RWPE1 (cell line): ENCODE measurements around the gene DNLZ.
"Not testable (repeated sequence)": the region's sequence is repeated elsewhere in the genome, so short reads cannot be mapped to it uniquely, and the experiment has no call there.

Experiments used
- CTCF ChIA-PET: fragments of 350-600 bp; sonication (Branson Sonifier 250); formaldehyde crosslinking; extraction: SDS; loops from one replicate; lab custom pipeline; 2021; lab: Yijun Ruan, JAX
- POLR2A ChIA-PET: fragments of 400-600 bp; formaldehyde crosslinking; extraction: SDS; loops from one replicate; lab custom pipeline; 2020; ENCODE audit warnings: antibody characterized with exemption; ENCODE audit not compliant: low non-redundant PET; lab: Yijun Ruan, JAX
- DNase-seq: peaks from one replicate; pipeline ENCODE4 v3.0.0; 2012; ENCODE audit warnings: low spot score
- H3K27ac ChIP-seq: fragments of 450-650 bp; 2 replicates; pipeline ENCODE4 v1.5.1; 2017
- TF ChIP-seq, protein P1 (sequence below): fragments of 450-650 bp; conservative IDR thresholded peaks from 2 replicates; pipeline ENCODE4 v1.5.1; 2017; ENCODE audit warnings: low read depth, mild to moderate bottlenecking

Gene DNLZ

DNA sequence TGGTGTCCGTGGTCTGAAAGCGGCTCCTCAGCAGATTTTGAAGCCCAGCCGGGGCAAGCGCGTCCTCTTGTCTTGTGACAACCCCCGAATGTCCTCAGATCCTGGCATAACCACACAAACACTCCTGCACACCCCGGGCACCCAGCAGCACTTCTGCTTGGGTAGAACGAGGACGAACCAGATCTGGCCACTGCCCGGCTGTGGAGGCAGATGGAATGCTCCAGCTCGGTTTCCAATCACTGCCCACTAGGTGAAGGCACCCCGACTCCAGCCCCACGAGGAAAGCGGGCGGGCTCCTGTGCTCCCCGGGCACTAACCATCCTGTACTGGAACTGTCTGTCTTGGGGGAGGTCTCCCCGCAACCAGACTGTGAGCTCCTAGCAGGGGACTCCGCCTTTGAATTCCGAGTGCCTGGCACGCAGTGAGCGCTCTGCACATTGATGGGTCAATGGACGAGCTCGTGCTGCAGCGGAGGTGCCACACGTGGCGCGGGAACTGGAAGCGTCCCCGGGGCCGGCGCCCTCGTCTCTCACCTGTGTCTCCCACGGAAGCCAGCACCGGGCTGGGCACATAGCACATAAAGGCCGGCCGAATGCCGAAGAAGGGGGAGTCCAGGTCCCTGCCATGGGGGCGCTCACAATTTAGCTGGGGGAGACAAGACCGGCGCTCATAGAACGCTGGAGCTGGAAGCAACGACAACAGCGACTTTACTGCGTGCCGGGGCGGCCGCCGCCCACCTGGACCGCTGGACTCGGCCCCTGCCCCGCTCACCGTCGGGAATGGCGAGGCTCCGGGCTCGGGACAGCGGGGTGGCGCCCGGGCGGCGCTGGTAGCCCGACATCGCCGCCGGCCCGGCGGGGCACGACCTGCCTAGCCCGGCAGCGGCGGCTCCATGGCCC is 46.3 kb upstream of the DNLZ start:
- peak overlapping the region; percentile 78 for H3K27ac ChIP-seq
- TF ChIP-seq, protein P1, sequence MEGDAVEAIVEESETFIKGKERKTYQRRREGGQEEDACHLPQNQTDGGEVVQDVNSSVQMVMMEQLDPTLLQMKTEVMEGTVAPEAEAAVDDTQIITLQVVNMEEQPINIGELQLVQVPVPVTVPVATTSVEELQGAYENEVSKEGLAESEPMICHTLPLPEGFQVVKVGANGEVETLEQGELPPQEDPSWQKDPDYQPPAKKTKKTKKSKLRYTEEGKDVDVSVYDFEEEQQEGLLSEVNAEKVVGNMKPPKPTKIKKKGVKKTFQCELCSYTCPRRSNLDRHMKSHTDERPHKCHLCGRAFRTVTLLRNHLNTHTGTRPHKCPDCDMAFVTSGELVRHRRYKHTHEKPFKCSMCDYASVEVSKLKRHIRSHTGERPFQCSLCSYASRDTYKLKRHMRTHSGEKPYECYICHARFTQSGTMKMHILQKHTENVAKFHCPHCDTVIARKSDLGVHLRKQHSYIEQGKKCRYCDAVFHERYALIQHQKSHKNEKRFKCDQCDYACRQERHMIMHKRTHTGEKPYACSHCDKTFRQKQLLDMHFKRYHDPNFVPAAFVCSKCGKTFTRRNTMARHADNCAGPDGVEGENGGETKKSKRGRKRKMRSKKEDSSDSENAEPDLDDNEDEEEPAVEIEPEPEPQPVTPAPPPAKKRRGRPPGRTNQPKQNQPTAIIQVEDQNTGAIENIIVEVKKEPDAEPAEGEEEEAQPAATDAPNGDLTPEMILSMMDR = no peak
- ChIA-PET POLR2A (interaction anchor here (0.8 to 1.3 kb wide), 2 partner anchors 9 to 17 kb away, joined by 3 to 4 read pairs; no protein-coding TSS in a partner anchor), CTCF (interaction anchor here (0.7 to 2.2 kb wide), 8 partner anchors 10 to 619 kb away, joined by 3 to 18 read pairs (median 3); partner anchors contain the start of gene SNAPC4)
- DNase-seq = peak; percentile 72

DNA sequence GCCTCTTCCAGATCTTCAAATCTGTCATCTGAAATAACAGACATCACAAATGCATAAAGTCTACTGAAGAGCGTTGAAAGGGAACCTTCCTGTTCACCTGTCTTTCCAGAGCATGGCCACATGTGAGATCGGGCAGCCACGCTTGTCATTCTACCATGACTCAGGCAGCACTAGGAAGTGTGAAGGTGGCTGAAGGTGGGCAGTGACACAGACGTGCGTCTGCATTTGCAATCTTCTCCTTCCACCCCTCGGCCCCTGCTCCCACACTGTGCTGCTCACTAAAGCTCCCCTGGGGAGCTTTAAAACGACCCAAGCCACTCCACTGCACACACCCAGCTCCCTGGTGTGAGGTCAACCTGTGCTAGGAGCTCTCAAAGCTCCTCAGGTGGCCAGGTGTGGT is 44.4 kb upstream of the DNLZ start:
- no peak for DNase-seq

DNA sequence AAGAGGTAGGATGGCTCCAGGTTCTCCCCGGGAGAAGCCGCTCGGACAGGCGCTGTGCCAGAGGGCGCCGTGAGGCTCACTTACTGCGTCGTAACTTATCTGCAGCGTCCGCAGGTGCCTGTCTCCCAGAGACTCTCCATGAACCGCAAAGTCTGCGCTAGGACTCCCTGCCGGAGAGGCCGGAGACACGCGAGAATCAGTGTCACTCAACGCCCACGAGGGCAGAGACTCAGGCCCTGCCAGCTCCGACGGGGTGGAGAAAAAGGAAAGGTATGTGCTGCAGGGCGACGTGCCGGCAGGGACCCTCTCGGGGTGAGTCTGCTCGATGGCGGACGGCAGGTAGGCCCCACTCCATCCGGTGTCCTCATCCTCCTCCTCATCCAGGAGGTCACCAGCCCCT is 43.5 kb upstream of the DNLZ start:
- DNase-seq, CTCF ChIA-PET, POLR2A ChIA-PET: not testable (repeated sequence)
- H3K27ac ChIP-seq = peak overlapping the region; percentile 78

More for the DNA sequence above, 44.4 kb upstream of the DNLZ start:
- POLR2A ChIA-PET = no interaction called here
- TF ChIP-seq, protein P1 = no peak
- peak overlapping the region; percentile 78 for H3K27ac ChIP-seq
- CTCF ChIA-PET = no interaction called here

DNA sequence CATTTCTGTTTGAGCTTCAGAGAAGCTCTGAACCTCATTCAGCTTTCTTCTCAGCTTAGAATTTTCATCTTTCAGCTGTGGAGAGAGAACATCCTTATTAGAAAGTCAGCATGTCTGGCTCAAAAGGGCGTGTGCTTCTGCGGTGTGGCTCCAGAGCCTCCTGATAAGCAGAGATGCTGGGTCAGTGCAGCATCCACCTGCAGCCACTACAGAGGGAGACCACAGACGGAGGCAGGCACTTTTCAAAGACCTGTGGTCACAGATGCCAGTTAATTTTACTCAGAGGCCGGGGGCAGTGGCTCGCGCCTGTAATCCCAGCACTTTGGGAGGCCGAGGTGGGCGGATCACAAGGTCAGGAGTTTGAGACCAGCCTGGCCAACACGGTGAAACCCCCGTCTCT is 42.4 kb upstream of the DNLZ start:
- DNase-seq, CTCF ChIA-PET, POLR2A ChIA-PET: not testable (repeated sequence)
- peak overlapping the region; percentile 78 for H3K27ac ChIP-seq

DNA sequence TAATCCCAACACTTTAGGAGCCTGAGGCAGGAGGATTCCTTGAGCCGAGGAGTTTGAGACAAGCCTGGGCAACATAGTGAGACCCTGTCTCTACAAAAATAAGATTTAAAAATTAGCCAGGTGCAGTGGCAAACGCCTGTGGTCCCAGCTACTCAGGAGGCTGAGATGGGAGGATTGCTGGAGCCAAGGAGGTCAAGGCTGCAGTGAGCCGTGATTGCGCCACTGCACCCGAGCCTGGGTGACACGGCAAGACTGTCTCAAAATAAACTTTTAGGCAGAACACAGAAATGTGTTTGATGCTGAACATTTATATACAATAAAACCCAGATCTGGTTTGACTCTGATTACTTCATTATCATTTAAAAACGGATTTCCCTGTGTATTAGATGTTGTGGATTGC is 41.9 kb upstream of the DNLZ start:
- CTCF ChIA-PET = no interaction called here
- H3K27ac ChIP-seq = peak overlapping the region; percentile 78
- TF ChIP-seq, protein P1 = no peak
- no peak for DNase-seq
- POLR2A ChIA-PET = no interaction called here

DNA sequence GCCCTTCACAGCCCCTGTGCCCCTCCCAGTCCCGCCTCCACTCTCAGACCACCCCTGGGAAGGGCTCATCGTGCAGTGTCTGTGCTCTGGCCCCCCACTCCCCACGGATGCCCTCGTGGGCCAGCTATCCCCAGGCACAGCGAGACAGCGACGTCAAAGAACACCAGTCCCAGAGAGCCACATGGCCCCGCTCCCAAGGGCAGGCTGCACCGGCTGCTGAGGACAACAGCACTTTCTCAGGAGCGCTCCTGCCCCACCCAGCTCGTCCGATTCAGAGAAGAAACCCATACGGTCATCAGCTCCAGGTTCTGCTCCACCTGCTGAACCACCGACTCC is 41.2 kb upstream of the DNLZ start:
- POLR2A ChIA-PET = no interaction called here
- CTCF ChIA-PET = interaction anchor here (0.6 kb wide), 1 partner anchor 11 kb away, joined by 3 read pairs; no protein-coding TSS in a partner anchor
- TF ChIP-seq, protein P1 = no peak
- peak overlapping the region; percentile 78 for H3K27ac ChIP-seq
- DNase-seq = no peak

DNA sequence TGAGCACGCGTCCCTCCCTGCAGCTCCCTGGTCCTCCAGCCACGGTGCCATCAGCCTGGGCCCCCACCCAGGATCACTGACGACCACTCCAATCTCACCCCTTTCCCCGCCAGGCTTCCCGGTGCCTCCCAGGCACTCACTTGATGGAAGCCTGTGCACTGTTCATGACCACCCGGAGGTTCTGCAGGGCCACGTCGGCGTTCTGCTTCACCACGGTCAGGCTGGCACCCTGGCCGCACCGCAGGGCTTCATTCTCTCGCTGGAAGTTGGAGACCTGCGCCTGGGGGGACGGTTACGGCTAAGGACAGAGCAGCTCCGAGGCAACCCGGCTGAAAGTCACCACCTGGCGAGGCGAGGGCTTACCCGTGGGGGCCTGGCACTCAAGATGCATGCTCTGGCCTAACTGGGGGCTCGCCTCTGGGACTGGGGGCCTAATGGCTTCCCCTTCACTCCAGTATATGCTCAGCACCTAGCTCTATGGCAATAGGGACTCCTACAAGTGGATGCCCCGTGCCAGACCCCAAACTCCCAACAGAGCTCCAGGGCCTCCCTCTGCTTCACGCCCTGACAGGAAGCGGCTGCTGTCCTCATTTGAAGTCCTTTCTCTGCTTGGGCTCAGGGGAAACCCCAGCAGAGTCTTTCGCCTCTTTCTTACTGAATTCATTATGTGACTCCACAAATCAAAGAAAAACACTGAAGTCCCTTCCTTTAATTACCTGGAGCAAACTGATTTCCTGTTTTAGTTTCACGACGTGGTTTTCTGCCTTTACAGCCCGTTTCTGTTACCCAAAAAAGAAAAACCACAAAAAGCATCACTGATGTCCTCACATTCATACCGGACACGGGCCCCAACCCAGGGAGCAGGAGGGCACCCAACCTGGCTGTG is 40.6 kb upstream of the DNLZ start:
- peak overlapping the region; percentile 78 for H3K27ac ChIP-seq
- CTCF ChIA-PET = interaction anchor here (0.6 to 0.9 kb wide), 3 partner anchors 10 to 40 kb away, joined by 3 to 6 read pairs (median 3); partner anchors contain the start of gene DNLZ
- TF ChIP-seq, protein P1 = no peak

More for the DNA sequence above, 40.6 kb upstream of the DNLZ start:
- DNase-seq = no peak
- POLR2A ChIA-PET = no interaction called here
